ENCODE data around the gene GGA3.

- TF ChIP-seq CTCF (IDR thresholded peaks at IDR 0.05; ENCODE audit: low read length), result no peak
- TF ChIP-seq EZH2 (optimal IDR thresholded peaks at IDR 0.05; ENCODE audit: low read depth, low read length), result no peak
- no peak for TF ChIP-seq EZH2phosphoT487 (IDR thresholded peaks at IDR 0.05; ENCODE audit: low read length)
These were observed 15.0 kb downstream of the GGA3 start for GRCh38 chr17:75246404-75246803.

All from MM.1S (cell line).